Spleen (tissue), 7 donors: Measurements from ENCODE around the gene SLC22A15.

Experiments
- POLR2A ChIP-seq, 3 donors: fragments of 450-650 bp; IDR thresholded peaks; one replicate each; pipeline ENCODE4 v1.5.1; 2017; ENCODE audit warnings: antibody characterized with exemption in 3 of 3, mild to moderate bottlenecking in 1 of 3
- TF ChIP-seq, protein P1 (sequence below), 11 experiments: fragments of 200-600 bp in 7 of 11; fragments of 450-650 bp in 4 of 11; sonication (generic) in 4 of 11; IDR thresholded peaks in 8 of 11; conservative IDR thresholded peaks in 3 of 11; 1 replicate in 7 of 11; 2 replicates in 4 of 11; pipeline versions ENCODE4 v1.4.0 to v1.8.0; 2016 to 2021; ENCODE audit warnings: antibody characterized with exemption in 11 of 11, inconsistent platforms in 4 of 11, mild to moderate bottlenecking in 1 of 11
- donor health status: DM: no; HTN: no; CAD: no; lungs with moderate emphysema.
- donor health status: DM: no; HTN: no; CAD: no.
- donor health status: DM: no; HTN: no; CAD: no.

DNA sequence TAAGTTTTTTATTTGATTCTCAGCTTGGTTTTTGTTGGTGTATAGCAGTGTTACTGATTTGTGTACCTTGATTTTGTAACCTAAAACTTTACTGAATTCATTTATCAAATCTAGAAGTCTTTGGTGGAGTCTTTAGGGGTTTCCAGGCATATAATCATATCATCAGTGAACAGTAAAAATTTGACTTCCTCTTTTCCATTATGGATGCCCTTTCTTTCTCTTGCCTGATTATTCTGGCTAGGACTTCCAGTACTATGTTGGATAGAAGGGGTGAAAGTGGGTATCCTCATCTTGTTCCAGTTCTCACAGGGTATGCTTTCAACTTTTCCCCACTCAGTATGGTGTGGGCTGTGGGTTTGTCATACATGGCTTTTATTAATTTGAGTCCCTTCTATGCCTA, 111.3 kb downstream of the SLC22A15 start:
- TF ChIP-seq, protein P1, sequence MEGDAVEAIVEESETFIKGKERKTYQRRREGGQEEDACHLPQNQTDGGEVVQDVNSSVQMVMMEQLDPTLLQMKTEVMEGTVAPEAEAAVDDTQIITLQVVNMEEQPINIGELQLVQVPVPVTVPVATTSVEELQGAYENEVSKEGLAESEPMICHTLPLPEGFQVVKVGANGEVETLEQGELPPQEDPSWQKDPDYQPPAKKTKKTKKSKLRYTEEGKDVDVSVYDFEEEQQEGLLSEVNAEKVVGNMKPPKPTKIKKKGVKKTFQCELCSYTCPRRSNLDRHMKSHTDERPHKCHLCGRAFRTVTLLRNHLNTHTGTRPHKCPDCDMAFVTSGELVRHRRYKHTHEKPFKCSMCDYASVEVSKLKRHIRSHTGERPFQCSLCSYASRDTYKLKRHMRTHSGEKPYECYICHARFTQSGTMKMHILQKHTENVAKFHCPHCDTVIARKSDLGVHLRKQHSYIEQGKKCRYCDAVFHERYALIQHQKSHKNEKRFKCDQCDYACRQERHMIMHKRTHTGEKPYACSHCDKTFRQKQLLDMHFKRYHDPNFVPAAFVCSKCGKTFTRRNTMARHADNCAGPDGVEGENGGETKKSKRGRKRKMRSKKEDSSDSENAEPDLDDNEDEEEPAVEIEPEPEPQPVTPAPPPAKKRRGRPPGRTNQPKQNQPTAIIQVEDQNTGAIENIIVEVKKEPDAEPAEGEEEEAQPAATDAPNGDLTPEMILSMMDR (IDR thresholded peaks at IDR 0.05 in 8 of 11, conservative IDR thresholded peaks at IDR 0.05 in 3 of 11): no peak
- no peak for TF ChIP-seq POLR2A (IDR thresholded peaks at IDR 0.05)
